Gastroesophageal sphincter (tissue), 3 donors: ENCODE results near the gene PLEKHM3.

Experiments used
- POLR2A ChIP-seq, 2 donors: fragments of 450-650 bp; IDR thresholded peaks; one replicate each; pipeline ENCODE4 v1.6.1; 2017; ENCODE audit warnings: antibody characterized with exemption in 2 of 2, mild to moderate bottlenecking in 2 of 2, moderate library complexity in 1 of 2
- POLR2AphosphoS5 ChIP-seq: sonication (generic); formaldehyde crosslinking; IDR thresholded peaks from one replicate; pipeline ENCODE4 v1.6.1; 2017; ENCODE audit warnings: antibody characterized with exemption
- TF ChIP-seq, protein P1 (sequence below), 4 experiments: fragments of 200-600 bp in 2 of 4; fragments of 450-650 bp in 2 of 4; sonication (generic) in 1 of 4; IDR thresholded peaks; one replicate each; pipeline ENCODE4 v1.5.1; 2017 to 2019; ENCODE audit warnings: antibody characterized with exemption in 4 of 4, mild to moderate bottlenecking in 2 of 4, moderate library complexity in 2 of 4

DNA sequence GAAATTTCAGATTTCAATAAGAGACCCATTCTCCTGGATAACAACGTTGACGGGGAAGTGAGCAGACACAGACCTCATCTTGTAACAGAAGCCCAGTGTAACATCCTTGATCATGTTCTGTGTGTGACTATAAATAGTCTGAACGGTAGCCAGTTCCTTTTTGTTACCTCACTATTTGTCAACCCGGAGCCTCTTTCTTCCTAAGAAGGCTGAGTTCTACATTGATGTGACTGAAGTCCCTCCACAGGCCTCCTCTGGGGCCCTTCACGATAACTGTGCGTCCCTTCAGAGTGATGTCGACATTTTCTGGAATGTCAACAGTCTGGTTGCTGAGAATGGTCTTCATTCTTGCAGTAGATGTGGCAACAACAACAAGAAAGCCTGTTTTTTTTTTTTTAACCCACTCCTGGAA, 6.3 kb upstream of the PLEKHM3 start:
- TF ChIP-seq POLR2A (IDR thresholded peaks at IDR 0.05) (no peak), POLR2AphosphoS5 (no peak)
- TF ChIP-seq, protein P1, sequence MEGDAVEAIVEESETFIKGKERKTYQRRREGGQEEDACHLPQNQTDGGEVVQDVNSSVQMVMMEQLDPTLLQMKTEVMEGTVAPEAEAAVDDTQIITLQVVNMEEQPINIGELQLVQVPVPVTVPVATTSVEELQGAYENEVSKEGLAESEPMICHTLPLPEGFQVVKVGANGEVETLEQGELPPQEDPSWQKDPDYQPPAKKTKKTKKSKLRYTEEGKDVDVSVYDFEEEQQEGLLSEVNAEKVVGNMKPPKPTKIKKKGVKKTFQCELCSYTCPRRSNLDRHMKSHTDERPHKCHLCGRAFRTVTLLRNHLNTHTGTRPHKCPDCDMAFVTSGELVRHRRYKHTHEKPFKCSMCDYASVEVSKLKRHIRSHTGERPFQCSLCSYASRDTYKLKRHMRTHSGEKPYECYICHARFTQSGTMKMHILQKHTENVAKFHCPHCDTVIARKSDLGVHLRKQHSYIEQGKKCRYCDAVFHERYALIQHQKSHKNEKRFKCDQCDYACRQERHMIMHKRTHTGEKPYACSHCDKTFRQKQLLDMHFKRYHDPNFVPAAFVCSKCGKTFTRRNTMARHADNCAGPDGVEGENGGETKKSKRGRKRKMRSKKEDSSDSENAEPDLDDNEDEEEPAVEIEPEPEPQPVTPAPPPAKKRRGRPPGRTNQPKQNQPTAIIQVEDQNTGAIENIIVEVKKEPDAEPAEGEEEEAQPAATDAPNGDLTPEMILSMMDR (IDR thresholded peaks at IDR 0.05) = no peak
